ENCODE data around the gene USF2.

Gene USF2

DNA sequence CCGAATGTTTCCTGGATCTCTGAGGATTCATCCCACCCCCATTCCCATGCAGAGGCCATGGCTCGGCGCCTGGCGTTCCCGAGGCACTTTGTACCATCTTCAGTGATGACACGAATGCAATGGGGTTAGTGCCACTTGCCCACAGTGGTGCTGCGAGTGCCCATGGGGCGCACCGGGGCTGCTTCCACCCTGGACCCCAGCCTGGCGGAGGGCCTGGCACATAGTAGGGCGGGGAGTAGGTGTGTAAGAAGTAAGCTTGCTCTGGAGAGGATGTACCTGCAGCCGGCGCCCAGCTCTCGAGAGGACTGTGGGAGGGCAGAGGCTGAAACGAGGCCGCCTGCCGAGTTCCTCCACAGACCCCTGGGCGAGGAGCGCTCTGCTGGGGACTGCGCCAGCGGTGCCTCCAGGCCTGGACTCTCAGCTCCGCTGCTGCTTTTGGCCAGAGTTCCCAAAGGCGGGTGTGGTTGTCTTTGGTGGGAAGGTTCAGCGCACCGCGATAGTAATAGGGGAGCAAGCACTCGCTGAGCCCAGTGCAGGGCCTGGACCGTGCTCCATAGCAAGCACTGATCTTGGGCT lies 8.0 kb downstream of the USF2 start:
- no peak overlapping the region for H3K27ac ChIP-seq
- TF ChIP-seq ZFX (IDR thresholded peaks at IDR 0.05) = no peak
- TF ChIP-seq CTCF (conservative IDR thresholded peaks at IDR 0.05) = no peak

DNA sequence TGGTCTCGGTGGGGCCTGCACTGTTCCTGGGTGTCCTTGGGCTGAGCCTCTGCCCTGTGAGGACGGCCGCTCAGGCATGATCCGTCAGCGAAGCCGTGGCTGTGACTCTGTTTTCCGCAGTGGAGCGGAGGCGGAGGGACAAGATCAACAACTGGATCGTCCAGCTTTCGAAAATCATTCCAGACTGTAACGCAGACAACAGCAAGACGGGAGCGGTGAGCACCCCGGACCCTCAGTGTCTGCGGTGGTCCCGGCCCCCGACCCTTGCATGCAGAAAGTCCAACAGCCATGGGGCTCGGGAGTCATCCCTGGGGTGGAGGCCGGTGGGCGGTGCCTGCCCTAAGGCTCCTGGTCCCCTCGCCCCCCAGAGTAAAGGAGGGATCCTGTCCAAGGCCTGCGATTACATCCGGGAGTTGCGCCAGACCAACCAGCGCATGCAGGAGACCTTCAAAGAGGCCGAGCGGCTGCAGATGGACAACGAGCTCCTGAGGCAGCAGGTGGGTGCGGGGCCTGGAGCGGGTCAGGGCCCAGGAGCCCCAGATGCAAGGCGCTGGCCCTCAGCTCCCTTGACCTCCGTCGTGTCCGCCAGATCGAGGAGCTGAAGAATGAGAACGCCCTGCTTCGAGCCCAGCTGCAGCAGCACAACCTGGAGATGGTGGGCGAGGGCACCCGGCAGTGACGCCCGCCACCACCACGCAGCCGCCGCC lies 10.0 kb downstream of the USF2 start:
- no peak for TF ChIP-seq ZFX (IDR thresholded peaks at IDR 0.05)
- TF ChIP-seq CTCF (conservative IDR thresholded peaks at IDR 0.05) = no peak
- H3K27ac ChIP-seq = no peak overlapping the region

GRCh38 chr19:35279374-35279773 lies 10.6 kb downstream of the USF2 start:
- no peak overlapping the region for H3K27ac ChIP-seq
- TF ChIP-seq ZFX (IDR thresholded peaks at IDR 0.05) = no peak
- TF ChIP-seq CTCF (conservative IDR thresholded peaks at IDR 0.05) = no peak

DNA sequence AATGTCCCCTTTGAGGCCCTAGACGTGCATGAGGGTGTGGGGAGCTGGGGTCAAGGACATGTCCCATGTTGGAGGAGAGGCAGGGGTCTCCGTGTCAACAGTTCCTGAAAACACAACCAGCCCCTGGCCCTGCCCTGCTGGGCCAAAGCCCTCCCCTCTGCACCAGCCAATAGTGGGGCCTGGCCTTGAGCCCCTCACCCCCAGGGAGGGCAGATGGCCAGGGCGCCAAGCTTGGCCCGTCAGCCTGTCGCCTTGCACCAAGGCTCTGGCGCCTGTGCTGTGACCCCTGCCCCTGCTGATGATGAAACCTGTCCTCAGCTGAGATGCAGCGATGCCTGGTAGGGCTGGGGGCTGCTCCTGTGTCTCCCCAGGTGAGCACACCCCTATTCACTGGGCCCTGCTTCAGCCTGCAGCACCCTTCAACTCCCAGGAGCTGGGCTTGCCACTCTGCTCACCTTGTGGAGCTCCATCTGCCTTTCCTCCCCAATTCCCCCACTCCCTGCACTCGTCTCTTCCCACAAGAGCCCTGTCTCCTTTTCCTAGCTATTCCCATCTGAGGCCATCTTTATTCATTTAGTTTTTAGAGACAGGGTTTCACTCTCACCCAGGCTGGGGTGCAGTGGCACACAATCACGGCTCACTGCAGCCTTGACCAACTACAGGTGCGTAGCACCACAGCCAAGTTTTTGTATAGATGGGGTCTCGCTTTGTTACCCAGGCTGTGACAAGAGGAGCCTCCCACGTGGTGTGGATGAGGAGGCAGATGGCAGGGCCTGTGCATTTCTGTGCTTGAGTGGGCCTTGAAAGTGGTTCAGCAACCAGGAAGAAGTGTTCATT lies 11.4 kb downstream of the USF2 start:
- H3K27ac ChIP-seq = no peak overlapping the region
- TF ChIP-seq ZFX (IDR thresholded peaks at IDR 0.05) (no peak), CTCF (conservative IDR thresholded peaks at IDR 0.05) (no peak)

DNA sequence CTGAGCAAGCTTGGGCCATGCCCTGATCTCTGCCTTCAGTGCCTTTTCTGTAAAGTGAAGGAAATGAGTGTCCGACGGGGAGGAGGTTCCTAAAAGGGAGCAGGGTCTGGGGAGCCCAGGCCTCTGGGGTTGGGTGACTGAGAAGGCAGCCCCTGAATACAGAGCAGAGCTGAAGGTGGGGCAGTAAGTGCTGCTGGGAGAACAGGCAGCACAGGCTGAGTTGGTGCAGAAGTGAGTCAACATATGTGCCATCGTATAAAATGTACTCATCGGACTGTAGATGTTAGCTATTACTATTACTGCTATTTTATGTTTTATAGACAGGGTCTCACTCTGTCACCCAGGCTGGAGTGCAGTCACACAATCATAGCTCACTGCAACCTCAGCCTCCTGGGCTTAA lies 12.5 kb downstream of the USF2 start:
- TF ChIP-seq CTCF (conservative IDR thresholded peaks at IDR 0.05) (no peak), ZFX (IDR thresholded peaks at IDR 0.05) (no peak)
- no peak overlapping the region for H3K27ac ChIP-seq

DNA sequence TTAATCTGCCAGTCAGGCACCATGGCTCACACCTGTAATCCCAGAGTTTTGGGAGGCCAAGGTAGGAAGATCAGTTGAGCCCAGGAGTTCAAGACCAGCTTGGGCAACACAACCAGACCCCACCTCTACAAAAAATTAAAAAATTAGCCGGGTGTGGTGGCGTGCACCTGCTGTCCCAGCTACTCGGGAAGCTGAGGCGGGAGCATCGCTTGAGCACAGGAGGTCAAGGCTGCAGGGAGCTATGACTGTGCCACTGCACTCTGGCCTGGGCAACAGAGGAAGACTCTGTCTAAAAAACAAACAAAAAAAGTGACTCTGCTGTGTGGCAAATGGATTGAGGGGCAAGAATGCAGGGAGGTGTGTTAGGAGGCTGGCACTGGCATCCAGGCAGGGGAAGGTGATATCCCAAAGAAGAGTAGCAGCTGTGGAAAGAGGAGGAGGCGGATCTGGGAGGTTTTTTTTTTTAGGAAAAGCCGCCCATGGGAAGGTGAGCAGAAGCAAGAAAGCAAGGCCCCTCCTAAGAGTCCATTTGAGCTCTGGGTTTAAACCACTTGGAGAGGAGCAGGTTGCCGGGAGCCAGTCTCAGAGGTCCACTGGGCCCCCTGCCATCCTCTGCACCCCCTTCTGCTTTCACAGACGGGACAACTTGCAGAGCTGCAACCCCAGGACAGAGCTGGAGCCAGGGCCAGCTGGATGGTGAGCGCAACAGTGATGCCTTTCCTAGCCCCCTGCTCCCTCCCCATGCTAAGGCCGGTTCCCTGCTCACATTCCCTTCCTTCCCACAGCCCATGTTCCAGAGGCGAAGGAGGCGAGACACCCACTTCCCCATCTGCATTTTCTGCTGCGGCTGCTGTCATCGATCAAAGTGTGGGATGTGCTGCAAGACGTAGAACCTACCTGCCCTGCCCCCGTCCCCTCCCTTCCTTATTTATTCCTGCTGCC lies 15.7 kb downstream of the USF2 start:
- TF ChIP-seq CTCF (conservative IDR thresholded peaks at IDR 0.05) (no peak), ZFX (IDR thresholded peaks at IDR 0.05) (no peak)
- no peak overlapping the region for H3K27ac ChIP-seq
